ENCODE data around the gene CIART.

GRCh38 chr1:150261367-150261766 lies 21.0 kb upstream of the CIART start:
- TF ChIP-seq CTCF (IDR thresholded peaks at IDR 0.05) = no peak
- no peak for TF ChIP-seq POLR2A (IDR thresholded peaks at IDR 0.05)
